HEK293 (cell line): Measurements from ENCODE around the gene TLX3.

Experiments used
- REPIN1 ChIP-seq: fragments of 450-650 bp; formaldehyde crosslinking; IDR thresholded peaks from 2 replicates; pipeline ENCODE4 v1.5.1; 2017; ENCODE audit warnings: missing biosample characterization, missing genetic modification characterization, low read depth
- ZNF530 ChIP-seq: fragments of 450-650 bp; formaldehyde crosslinking; IDR thresholded peaks from 2 replicates; pipeline ENCODE4 v1.5.1; 2016; ENCODE audit warnings: low read depth, missing biosample characterization, missing genetic modification characterization
- ZNF549 ChIP-seq: fragments of 450-650 bp; IDR thresholded peaks from 2 replicates; pipeline ENCODE4 v1.5.1; 2018; ENCODE audit warnings: missing biosample characterization, missing genetic modification characterization, mild to moderate bottlenecking, inconsistent platforms, moderate library complexity

DNA sequence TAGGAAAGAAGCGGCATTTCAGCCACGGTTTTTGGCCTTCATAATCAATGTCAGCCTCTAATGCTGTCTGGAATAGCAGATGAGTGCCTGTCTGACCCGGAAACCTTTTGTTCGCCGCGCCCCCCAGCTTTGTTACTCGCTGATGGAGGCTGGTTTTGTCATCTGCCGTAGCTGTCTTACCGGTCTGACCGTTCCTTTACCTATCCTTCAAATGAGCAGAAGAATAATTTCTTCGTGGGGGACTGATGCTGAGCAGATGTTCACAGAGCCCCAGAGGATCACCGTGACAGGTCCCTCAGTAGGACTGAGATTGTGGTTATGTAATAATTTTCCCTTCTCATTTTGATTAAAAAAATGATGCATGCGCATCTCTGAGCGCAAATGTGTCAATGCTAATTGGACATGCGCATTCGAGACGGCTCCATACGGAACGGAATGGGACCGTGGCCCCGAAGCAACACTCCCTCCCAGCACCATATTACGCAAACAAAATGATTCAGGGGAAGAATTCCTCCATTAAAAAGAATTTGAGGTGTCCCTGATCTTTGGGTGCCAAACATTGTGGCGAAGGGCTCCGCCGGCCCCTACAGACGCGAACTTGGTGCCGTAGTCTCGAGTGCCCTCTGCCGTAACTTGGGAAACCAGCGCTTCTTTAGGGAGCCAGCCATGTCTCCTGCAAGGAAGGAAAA, 27.6 kb downstream of the TLX3 start:
- TF ChIP-seq ZNF549 (tag by site-specific recombination): no peak
- no peak for TF ChIP-seq REPIN1 (tag by site-specific recombination)
- no peak for TF ChIP-seq ZNF530
